IPS-18a (cell line): Measurements from ENCODE around the gene NTM.

Source experiments
- H3K27ac ChIP-seq: one replicate; pipeline ENCODE4 v1.5.1; 2013; ENCODE audit warnings: low read length
- H3K27me3 ChIP-seq: one replicate; pipeline ENCODE4 v1.6.1; 2013; ENCODE audit warnings: mild to moderate bottlenecking, low read length; ENCODE audit not compliant: control insufficient read depth, insufficient read depth
- H3K36me3 ChIP-seq: one replicate; pipeline ENCODE4 v1.6.1; 2013; ENCODE audit warnings: low read depth, low read length; ENCODE audit not compliant: control insufficient read depth
- H3K4me1 ChIP-seq: one replicate; pipeline ENCODE4 v1.6.1; 2013; ENCODE audit warnings: low read depth, low read length; ENCODE audit not compliant: control insufficient read depth
- H3K4me3 ChIP-seq: one replicate; pipeline ENCODE4 v1.5.1; 2013; ENCODE audit warnings: low read length
- H3K9ac ChIP-seq: one replicate; pipeline ENCODE4 v1.6.1; 2013; ENCODE audit warnings: mild to moderate bottlenecking, low read length, moderate library complexity
- H3K9me3 ChIP-seq: one replicate; pipeline ENCODE4 v1.6.1; 2013; ENCODE audit warnings: low read depth, low read length; ENCODE audit not compliant: control insufficient read depth

NTM gene

GRCh38 chr11:132005887-132006286 is 635.5 kb downstream of the NTM start:
- Histone ChIP-seq H3K9me3 (no peaks in the 10 kb centered on the region), H3K27ac (no peak overlapping the region), H3K4me1 (peaks cover 32% of the 10 kb centered on the region), H3K27me3 (no peaks in the 10 kb centered on the region), H3K4me3 (no peak overlapping the region), H3K36me3 (no peaks in the 10 kb centered on the region), H3K9ac (no peak overlapping the region)

GRCh38 chr11:132006884-132007580 is 636.6 kb downstream of the NTM start:
- Histone ChIP-seq H3K27me3 (no peaks in the 10 kb centered on the region), H3K36me3 (no peaks in the 10 kb centered on the region), H3K27ac (no peak overlapping the region)

GRCh38 chr11:132008226-132008625 is 637.8 kb downstream of the NTM start:
- no peak overlapping the region for H3K9ac ChIP-seq
- H3K27me3 ChIP-seq = no peaks in the 10 kb centered on the region
- H3K36me3 ChIP-seq = no peaks in the 10 kb centered on the region
- H3K9me3 ChIP-seq = no peaks in the 10 kb centered on the region
- no peak overlapping the region for H3K4me3 ChIP-seq
- H3K4me1 ChIP-seq = peaks cover 32% of the 10 kb centered on the region
- H3K27ac ChIP-seq = no peak overlapping the region

More at GRCh38 chr11:132006884-132007580, 636.6 kb downstream of the NTM start:
- Histone ChIP-seq H3K4me1 (peaks cover 32% of the 10 kb centered on the region), H3K4me3 (no peak overlapping the region), H3K9ac (no peak overlapping the region), H3K9me3 (no peaks in the 10 kb centered on the region)

- no peak overlapping the region for H3K4me3 ChIP-seq
- H3K36me3 ChIP-seq = no peaks in the 10 kb centered on the region
- H3K9me3 ChIP-seq = no peaks in the 10 kb centered on the region
- H3K27me3 ChIP-seq = no peaks in the 10 kb centered on the region
- H3K9ac ChIP-seq = no peak overlapping the region
- no peak overlapping the region for H3K27ac ChIP-seq
- H3K4me1 ChIP-seq = peaks cover 25% of the 10 kb centered on the region
These were observed 638.5 kb downstream of the NTM start for GRCh38 chr11:132008872-132009271.

- Histone ChIP-seq H3K27me3 (no peaks in the 10 kb centered on the region), H3K27ac (no peak overlapping the region), H3K9me3 (peaks cover 5% of the 10 kb centered on the region), H3K36me3 (no peaks in the 10 kb centered on the region), H3K4me3 (no peak overlapping the region), H3K4me1 (peaks cover 5% of the 10 kb centered on the region), H3K9ac (no peak overlapping the region)
These were observed 649.6 kb downstream of the NTM start for GRCh38 chr11:132020001-132020400.

- peaks cover 5% of the 10 kb centered on the region for H3K9me3 ChIP-seq
- H3K27ac ChIP-seq = no peak overlapping the region
- H3K4me1 ChIP-seq = peaks cover 20% of the 10 kb centered on the region
- no peak overlapping the region for H3K4me3 ChIP-seq
- H3K27me3 ChIP-seq = no peaks in the 10 kb centered on the region
- H3K36me3 ChIP-seq = no peaks in the 10 kb centered on the region
- no peak overlapping the region for H3K9ac ChIP-seq
These were observed 651.9 kb downstream of the NTM start for GRCh38 chr11:132022285-132022684.

GRCh38 chr11:132022733-132023478 is 652.5 kb downstream of the NTM start:
- Histone ChIP-seq H3K9ac (no peak overlapping the region), H3K27me3 (no peaks in the 10 kb centered on the region), H3K4me3 (no peak overlapping the region), H3K9me3 (peaks cover 5% of the 10 kb centered on the region), H3K27ac (no peak overlapping the region), H3K36me3 (no peaks in the 10 kb centered on the region), H3K4me1 (peaks cover 20% of the 10 kb centered on the region)

- Histone ChIP-seq H3K4me1 (peaks cover 20% of the 10 kb centered on the region), H3K27ac (no peak overlapping the region), H3K4me3 (no peak overlapping the region), H3K9ac (no peak overlapping the region), H3K36me3 (no peaks in the 10 kb centered on the region), H3K27me3 (no peaks in the 10 kb centered on the region), H3K9me3 (peaks cover 4% of the 10 kb centered on the region)
These were observed 654.3 kb downstream of the NTM start for GRCh38 chr11:132024587-132025295.

GRCh38 chr11:132026746-132027145 is 656.3 kb downstream of the NTM start:
- no peaks in the 10 kb centered on the region for H3K27me3 ChIP-seq

GRCh38 chr11:132028380-132029240 is 658.2 kb downstream of the NTM start:
- Histone ChIP-seq H3K9ac (no peak overlapping the region), H3K4me3 (no peak overlapping the region), H3K4me1 (peaks cover 15% of the 10 kb centered on the region), H3K36me3 (no peaks in the 10 kb centered on the region), H3K9me3 (no peaks in the 10 kb centered on the region), H3K27ac (no peak overlapping the region), H3K27me3 (no peaks in the 10 kb centered on the region)

More at GRCh38 chr11:132026746-132027145, 656.3 kb downstream of the NTM start:
- Histone ChIP-seq H3K9ac (no peak overlapping the region), H3K27ac (no peak overlapping the region), H3K4me3 (no peak overlapping the region), H3K9me3 (no peaks in the 10 kb centered on the region), H3K36me3 (no peaks in the 10 kb centered on the region), H3K4me1 (peaks cover 20% of the 10 kb centered on the region)

- Histone ChIP-seq H3K27ac (no peak overlapping the region), H3K9ac (no peak overlapping the region), H3K4me1 (peaks cover 9% of the 10 kb centered on the region), H3K9me3 (no peaks in the 10 kb centered on the region), H3K27me3 (no peaks in the 10 kb centered on the region), H3K4me3 (no peak overlapping the region), H3K36me3 (no peaks in the 10 kb centered on the region)
These were observed 660.5 kb downstream of the NTM start for GRCh38 chr11:132030896-132031295.
